Neural progenitor cell (in vitro differentiated cells): ENCODE measurements around the gene PLCD3. TPM values are rescaled to one million over a fixed set of nuclear protein-coding genes. Genes with fewer than 3 reads are reported as not detected.
A peak's percentile ranks its signal among the peaks of the same experiment; 100 is the strongest.

ENCODE experiments used
- DNase-seq: peaks from one replicate; pipeline ENCODE4 v3.0.0-alpha.2; 2016; ENCODE audit warnings: low spot score
- H2AFZ ChIP-seq: fragments of 200-600 bp; sonication (generic); replicated peaks from 2 replicates; pipeline ENCODE4 v1.6.1; 2016; ENCODE audit warnings: antibody characterized with exemption
- H3F3A ChIP-seq: fragments of 200-600 bp; sonication (generic); 2 replicates; pipeline ENCODE4 v1.6.1; 2016; ENCODE audit warnings: antibody characterized with exemption, low read depth
- H3K27ac ChIP-seq: fragments of 200-600 bp; sonication (generic); 2 replicates; pipeline ENCODE4 v1.5.1; 2016; ENCODE audit warnings: mild to moderate bottlenecking
- H3K27me3 ChIP-seq: fragments of 200-600 bp; sonication (generic); 2 replicates; pipeline ENCODE4 v1.6.1; 2016; ENCODE audit warnings: mild to moderate bottlenecking, moderate library complexity
- H3K36me3 ChIP-seq: fragments of 200-600 bp; sonication (generic); 2 replicates; pipeline ENCODE4 v1.5.1; 2016
- H3K4me1 ChIP-seq: fragments of 200-600 bp; sonication (generic); 2 replicates; pipeline ENCODE4 v1.6.1; 2016; ENCODE audit warnings: mixed run types
- H3K4me2 ChIP-seq: fragments of 200-600 bp; sonication (generic); 2 replicates; pipeline ENCODE4 v1.6.1; 2016
- H3K4me3 ChIP-seq: fragments of 200-600 bp; sonication (generic); 2 replicates; pipeline ENCODE4 v1.5.1; 2016
- H3K79me2 ChIP-seq: fragments of 200-600 bp; sonication (generic); 2 replicates; pipeline ENCODE4 v1.6.1; 2016; ENCODE audit warnings: low read depth
- H3K9ac ChIP-seq: fragments of 200-600 bp; sonication (generic); 2 replicates; pipeline ENCODE4 v1.6.1; 2016
- H3K9me3 ChIP-seq: fragments of 200-600 bp; sonication (generic); 2 replicates; pipeline ENCODE4 v1.5.1; 2016; ENCODE audit warnings: low read depth
- H4K20me1 ChIP-seq: fragments of 200-600 bp; sonication (generic); 2 replicates; pipeline ENCODE4 v1.6.1; 2016; ENCODE audit warnings: low read depth
- H3K27ac Mint-ChIP-seq: 3 replicates; pipeline ENCODE4 v1.8.0; 2021; ENCODE audit warnings: mixed read lengths
- H3K27me3 Mint-ChIP-seq: 2 replicates; pipeline ENCODE4 v1.8.0; 2022; ENCODE audit warnings: low read depth, mild to moderate bottlenecking, inconsistent platforms, moderate library complexity, mixed read lengths; ENCODE audit not compliant: insufficient read depth
- H3K36me3 Mint-ChIP-seq: 3 replicates; pipeline ENCODE4 v1.8.0; 2021; ENCODE audit warnings: mixed read lengths
- H3K4me1 Mint-ChIP-seq: 3 replicates; pipeline ENCODE4 v1.8.0; 2021; ENCODE audit warnings: mixed read lengths
- H3K4me3 Mint-ChIP-seq: 3 replicates; pipeline ENCODE4 v1.8.0; 2021; ENCODE audit warnings: mild to moderate bottlenecking, moderate library complexity, mixed read lengths
- H3K9me3 Mint-ChIP-seq: 3 replicates; pipeline ENCODE4 v1.8.0; 2020; ENCODE audit warnings: mixed read lengths
- CTCF ChIP-seq: fragments of 200-600 bp; sonication (generic); IDR thresholded peaks from 2 replicates; pipeline ENCODE4 v1.5.1; 2017; ENCODE audit warnings: antibody characterized with exemption, mild to moderate bottlenecking
- EZH2 ChIP-seq: fragments of 200-600 bp; sonication (generic); IDR thresholded peaks from 2 replicates; pipeline ENCODE4 v1.6.1; 2017; ENCODE audit warnings: antibody characterized with exemption, mild to moderate bottlenecking, moderate library complexity
- EZH2phosphoT487 ChIP-seq: fragments of 200-600 bp; sonication (generic); IDR thresholded peaks from 2 replicates; pipeline ENCODE4 v1.6.1; 2017; ENCODE audit warnings: antibody characterized with exemption
- total RNA-seq: library from RNA; depleted of rRNA; stranded (reverse); fragments of >200 nt; gene quantifications from 2 replicates; pipeline ENCODE4 v1.2.3, GENCODE V29; 2015; ENCODE audit warnings: low replicate concordance

PLCD3 gene
- total RNA-seq, 1 donor from 2014 or later = 16.0 TPM

- H3K79me2 ChIP-seq = peaks cover 13% of the 10 kb centered on the region
- H4K20me1 ChIP-seq = no peaks in the 10 kb centered on the region
- H3K4me3 ChIP-seq = peak overlapping the region; percentile 23
- no peak overlapping the region for H3K27ac ChIP-seq
- H3K4me1 ChIP-seq = peaks cover 42% of the 10 kb centered on the region
- no peaks in the 10 kb centered on the region for H3K9me3 Mint-ChIP-seq
- no peak overlapping the region for H2AFZ ChIP-seq
- no peak overlapping the region for H3K9ac ChIP-seq
- H3K4me2 ChIP-seq = peak overlapping the region; percentile 68
- H3K27me3 Mint-ChIP-seq = peaks cover 8% of the 10 kb centered on the region
- DNase-seq = no peak
- no peak overlapping the region for H3K27ac Mint-ChIP-seq
- no peaks in the 10 kb centered on the region for H3K9me3 ChIP-seq
- H3K4me3 Mint-ChIP-seq = no peak overlapping the region
- TF ChIP-seq EZH2 (no peak), CTCF (no peak), EZH2phosphoT487 (no peak)
- H3K36me3 Mint-ChIP-seq = no peaks in the 10 kb centered on the region
- H3K4me1 Mint-ChIP-seq = peaks cover 57% of the 10 kb centered on the region
- H3K27me3 ChIP-seq = peaks cover 7% of the 10 kb centered on the region
- peaks cover 71% of the 10 kb centered on the region for H3F3A ChIP-seq
- H3K36me3 ChIP-seq = no peaks in the 10 kb centered on the region
Measured at GRCh38 chr17:45143094-45143670, 10.9 kb upstream of the PLCD3 start.

- no peak overlapping the region for H3K4me3 Mint-ChIP-seq
- no peaks in the 10 kb centered on the region for H4K20me1 ChIP-seq
Measured at GRCh38 chr17:45139533-45139920, 7.2 kb upstream of the PLCD3 start.

GRCh38 chr17:45138911-45139532 lies 6.7 kb upstream of the PLCD3 start:
- Histone ChIP-seq H4K20me1 (no peaks in the 10 kb centered on the region), H3K79me2 (no peaks in the 10 kb centered on the region), H2AFZ (no peak overlapping the region), H3K9ac (no peak overlapping the region), H3K4me2 (peak overlapping the region; percentile 50), H3K36me3 (no peaks in the 10 kb centered on the region), H3F3A (peaks cover 41% of the 10 kb centered on the region), H3K27me3 (no peaks in the 10 kb centered on the region), H3K9me3 (no peaks in the 10 kb centered on the region), H3K4me1 (peaks cover 28% of the 10 kb centered on the region), H3K27ac (no peak overlapping the region), H3K4me3 (no peak overlapping the region)
- TF ChIP-seq EZH2 (no peak), CTCF (no peak), EZH2phosphoT487 (no peak)
- H3K36me3 Mint-ChIP-seq = no peaks in the 10 kb centered on the region
- H3K27me3 Mint-ChIP-seq = peaks cover 9% of the 10 kb centered on the region
- H3K4me3 Mint-ChIP-seq = no peak overlapping the region
- peak; percentile 71 for DNase-seq
- peaks cover 4% of the 10 kb centered on the region for H3K9me3 Mint-ChIP-seq
- peaks cover 45% of the 10 kb centered on the region for H3K4me1 Mint-ChIP-seq
- no peak overlapping the region for H3K27ac Mint-ChIP-seq

More at GRCh38 chr17:45139533-45139920, 7.2 kb upstream of the PLCD3 start:
- Mint-ChIP-seq H3K9me3 (peaks cover 4% of the 10 kb centered on the region), H3K36me3 (no peaks in the 10 kb centered on the region), H3K27ac (peak overlapping the region; percentile 67), H3K4me1 (peaks cover 45% of the 10 kb centered on the region), H3K27me3 (peaks cover 9% of the 10 kb centered on the region)
- TF ChIP-seq EZH2phosphoT487 = no peak
- no peak for TF ChIP-seq EZH2
- TF ChIP-seq CTCF = no peak
- Histone ChIP-seq H3K27ac (no peak overlapping the region), H3K4me3 (no peak overlapping the region), H3K79me2 (no peaks in the 10 kb centered on the region), H3K9me3 (no peaks in the 10 kb centered on the region), H3K27me3 (peaks cover 4% of the 10 kb centered on the region), H3K4me1 (peaks cover 32% of the 10 kb centered on the region), H3K36me3 (no peaks in the 10 kb centered on the region), H3F3A (peaks cover 44% of the 10 kb centered on the region), H2AFZ (no peak overlapping the region), H3K4me2 (peak overlapping the region; percentile 50), H3K9ac (no peak overlapping the region)
- DNase-seq = no peak
